ENCODE measurements around the gene CALML5. TPM values are rescaled to one million over a fixed set of nuclear protein-coding genes. Genes with fewer than 3 reads are reported as not detected.

The CALML5 gene
- total and polyA plus RNA-seq, 9 of the 15 experiments (the other 6 are each of a cell fraction or from before 2014, with no cell fraction given): not detected

GRCh38 chr10:5523796-5524574 lies 24.6 kb upstream of the CALML5 start:
- in situ Hi-C loops (cut with MboI) (no loop called here), intact Hi-C loops (cut with micrococcal nuclease) (no loop called here)
- H3K4me2 ChIP-seq (ENCODE audit: insufficient read depth, low read length): no peak overlapping the region
- peak overlapping the region; percentile 1; the same call in 1 of the 2 replicates for H2AFZ ChIP-seq (ENCODE audit: low read depth, low read length)
- H3K9me1 ChIP-seq (ENCODE audit: control insufficient read depth, insufficient read depth, low read length): no peaks in the 10 kb centered on the region
- ChIA-PET CTCF (ENCODE audit: low intra/inter-chr PET ratio) (no interaction called here), POLR2A (interaction anchor here (0.6 to 0.7 kb wide), 4 partner anchors 15 to 217 kb away, joined by 3 read pairs; no protein-coding TSS in a partner anchor)
- H3K79me2 ChIP-seq (ENCODE audit: control insufficient read depth, insufficient read depth, low read length): no peaks in the 10 kb centered on the region
- TF ChIP-seq NCOR1 (IDR thresholded peaks at IDR 0.05) (no peak), ZKSCAN1 (IDR thresholded peaks at IDR 0.05; ENCODE audit: low read depth, low read length) (peak; percentile 82)
- TF ChIP-seq, protein P1, sequence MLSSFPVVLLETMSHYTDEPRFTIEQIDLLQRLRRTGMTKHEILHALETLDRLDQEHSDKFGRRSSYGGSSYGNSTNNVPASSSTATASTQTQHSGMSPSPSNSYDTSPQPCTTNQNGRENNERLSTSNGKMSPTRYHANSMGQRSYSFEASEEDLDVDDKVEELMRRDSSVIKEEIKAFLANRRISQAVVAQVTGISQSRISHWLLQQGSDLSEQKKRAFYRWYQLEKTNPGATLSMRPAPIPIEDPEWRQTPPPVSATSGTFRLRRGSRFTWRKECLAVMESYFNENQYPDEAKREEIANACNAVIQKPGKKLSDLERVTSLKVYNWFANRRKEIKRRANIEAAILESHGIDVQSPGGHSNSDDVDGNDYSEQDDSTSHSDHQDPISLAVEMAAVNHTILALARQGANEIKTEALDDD (IDR thresholded peaks at IDR 0.05): peak; percentile 45; the same call in 1 of the 2 replicates
- BruUV-seq (replicated peaks): no TSS peak
- FAIRE-seq (no peak), DNase-seq (ENCODE audit: extremely low read depth in 1 of 4, low spot score in 3 of 4) (no peak), ATAC-seq (no peak; the same call in 2 of the 3 replicates)
- H3K36me3 ChIP-seq (ENCODE audit: control insufficient read depth, insufficient read depth, low read length): no peaks in the 10 kb centered on the region
- H4K20me1 ChIP-seq (replicated peaks; ENCODE audit: control insufficient read depth, insufficient read depth, low read length): no peaks in the 10 kb centered on the region
- no peak overlapping the region for H3K4me3 ChIP-seq
- H3K9ac ChIP-seq (ENCODE audit: insufficient read depth in 1 of 2, low read depth in 2 of 2, low read length in 2 of 2): peak overlapping the region in 1 of 2 experiments; percentile 73; a peak in 2 of 4 replicates
- H3K9me3 ChIP-seq (replicated peaks; ENCODE audit: control insufficient read depth, insufficient read depth, low read depth, low read length): no peaks in the 10 kb centered on the region; the same call in 1 of the 2 replicates
- no peak overlapping the region for H3K27ac ChIP-seq (ENCODE audit: extremely low read depth, low read depth, low read length)
- 58% methylated on average over 11 of the region's 11 CpGs for WGBS (ENCODE audit: insufficient coverage, low coverage, missing lambda C conversion rate)
- peaks cover 5 to 28% of the 10 kb centered on the region in 2 experiments; a peak in 4 of 5 replicates for H3K4me1 ChIP-seq (replicated peaks in 1 of 2; ENCODE audit: control insufficient read depth in 2 of 2, insufficient read depth in 2 of 2, low read length in 2 of 2)
- no peaks in the 10 kb centered on the region for H3K27me3 ChIP-seq (ENCODE audit: control insufficient read depth in 2 of 2, insufficient read depth in 2 of 2, low read length in 2 of 2)
